Ramos (cell line): ENCODE data around the gene KRT85.

Source experiments
- in situ Hi-C: fragments of 300-500 bp; cut with MboI; formaldehyde crosslinking; loops from one replicate; pipeline ENCODE4 v1.14.3; 2022; ENCODE audit warnings: low sequenced_read_pairs; ENCODE audit not compliant: unreplicated experiment

KRT85 gene

GRCh38 chr12:52369809-52370208 is 2.5 kb upstream of the KRT85 start:
- in situ Hi-C loops: loop anchor here (10.0 kb wide), 1 partner anchor 505 kb away; no protein-coding TSS in a partner anchor

GRCh38 chr12:52369211-52369610 is 1.9 kb upstream of the KRT85 start:
- in situ Hi-C loops: no loop called here

- in situ Hi-C loops: no loop called here
These were observed 1.2 kb upstream of the KRT85 start for GRCh38 chr12:52368508-52368907.

- in situ Hi-C loops: no loop called here
These were observed 595 bp upstream of the KRT85 start for GRCh38 chr12:52367876-52368275.

DNA sequence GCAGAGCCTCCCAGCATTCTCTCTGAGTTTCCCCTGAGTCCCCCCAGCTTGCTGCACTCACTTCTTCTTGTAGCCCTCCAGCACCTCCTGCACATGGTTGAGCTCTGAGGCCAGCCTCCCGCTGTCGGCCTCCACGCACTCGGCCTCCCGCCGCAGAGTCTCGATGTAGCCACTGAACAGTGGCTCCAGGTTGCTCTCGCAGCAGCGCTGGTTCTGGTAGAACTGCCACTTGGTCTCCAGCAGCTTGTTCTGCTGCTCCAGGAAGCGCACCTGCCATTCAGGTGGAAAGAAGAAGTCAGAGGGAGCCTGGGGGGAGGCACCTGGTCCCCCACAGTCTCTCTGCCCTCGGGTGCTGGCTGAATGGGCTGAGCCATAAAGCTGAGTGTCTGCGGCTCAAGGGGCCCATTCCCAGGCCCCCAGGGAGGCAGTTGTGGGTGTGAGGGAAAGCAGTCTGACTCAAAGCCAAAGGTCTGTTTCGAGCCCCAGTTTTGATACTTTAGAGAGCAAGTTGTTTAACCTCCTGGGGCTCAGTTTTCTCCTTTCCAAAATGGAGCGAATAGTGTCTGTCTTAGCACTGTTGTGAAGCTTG is 2.3 kb downstream of the KRT85 start:
- in situ Hi-C loops: no loop called here

GRCh38 chr12:52364061-52364460 is 3.2 kb downstream of the KRT85 start:
- in situ Hi-C loops: no loop called here

- in situ Hi-C loops: no loop called here
These were observed 4.1 kb downstream of the KRT85 start for GRCh38 chr12:52363111-52363679.

DNA sequence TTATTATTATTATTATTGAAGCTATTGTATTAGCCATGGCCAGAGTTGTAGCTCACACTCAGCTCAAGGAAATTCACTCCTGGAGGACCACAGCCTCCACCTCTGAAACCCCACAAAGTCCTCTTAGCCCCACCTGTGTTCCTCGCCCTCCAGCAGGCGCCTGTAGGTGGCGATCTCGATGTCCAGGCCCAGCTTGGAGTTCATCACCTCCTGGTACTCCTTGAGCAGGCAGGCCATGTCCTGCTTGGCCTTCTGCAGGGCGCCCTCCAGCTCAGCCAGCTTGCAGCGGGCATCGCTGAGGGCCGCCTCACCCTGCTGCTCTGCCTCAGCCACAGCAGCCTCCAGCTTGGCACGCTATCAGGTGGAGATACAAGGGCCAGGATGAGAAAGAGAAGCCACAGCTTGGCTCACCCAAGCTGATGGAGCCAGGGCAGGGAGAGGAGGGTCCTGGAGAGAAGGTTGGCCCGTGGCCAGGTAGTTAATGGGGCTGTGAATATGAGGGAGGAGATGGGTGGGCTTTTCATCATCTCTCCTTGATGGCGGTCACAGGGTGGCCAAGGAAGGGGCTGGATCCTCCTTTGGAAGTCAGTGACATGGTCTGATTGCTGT is 5.1 kb downstream of the KRT85 start:
- in situ Hi-C loops: no loop called here

GRCh38 chr12:52361553-52361952 is 5.7 kb downstream of the KRT85 start:
- in situ Hi-C loops: no loop called here

- in situ Hi-C loops: no loop called here
These were observed 6.5 kb downstream of the KRT85 start for GRCh38 chr12:52360663-52361271.

GRCh38 chr12:52360106-52360662 is 7.1 kb downstream of the KRT85 start:
- in situ Hi-C loops: no loop called here

DNA sequence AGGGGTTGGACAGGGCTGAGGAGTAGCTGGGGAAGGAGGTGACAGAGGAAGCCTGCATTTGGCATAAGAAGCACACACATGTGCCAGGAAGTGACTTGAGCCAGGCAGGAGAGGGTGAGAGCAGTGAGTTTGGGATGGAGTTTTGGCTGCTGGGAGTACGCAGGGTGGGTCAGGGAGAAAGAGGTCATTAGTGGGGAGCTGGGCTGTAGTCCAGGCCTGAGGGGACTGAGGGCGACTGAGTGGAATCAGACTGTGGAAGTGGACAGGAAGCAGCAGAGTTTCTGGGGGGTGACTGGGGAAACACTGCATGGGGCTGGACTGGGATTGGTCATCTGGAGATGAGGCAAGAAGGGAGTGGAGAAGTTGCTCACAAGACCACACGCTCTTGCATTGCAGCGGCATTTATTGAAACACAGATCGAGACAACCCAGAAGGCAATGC is 7.6 kb downstream of the KRT85 start:
- in situ Hi-C loops: no loop called here

- in situ Hi-C loops: no loop called here
These were observed 8.5 kb downstream of the KRT85 start for GRCh38 chr12:52358575-52359350.

- in situ Hi-C loops: no loop called here
These were observed 10.3 kb downstream of the KRT85 start for GRCh38 chr12:52356762-52357580.

- in situ Hi-C loops: no loop called here
These were observed 11.1 kb downstream of the KRT85 start for GRCh38 chr12:52356031-52356761.

- in situ Hi-C loops: no loop called here
These were observed 12.1 kb downstream of the KRT85 start for GRCh38 chr12:52355176-52355575.

GRCh38 chr12:52354200-52354599 is 13.1 kb downstream of the KRT85 start:
- in situ Hi-C loops: no loop called here

DNA sequence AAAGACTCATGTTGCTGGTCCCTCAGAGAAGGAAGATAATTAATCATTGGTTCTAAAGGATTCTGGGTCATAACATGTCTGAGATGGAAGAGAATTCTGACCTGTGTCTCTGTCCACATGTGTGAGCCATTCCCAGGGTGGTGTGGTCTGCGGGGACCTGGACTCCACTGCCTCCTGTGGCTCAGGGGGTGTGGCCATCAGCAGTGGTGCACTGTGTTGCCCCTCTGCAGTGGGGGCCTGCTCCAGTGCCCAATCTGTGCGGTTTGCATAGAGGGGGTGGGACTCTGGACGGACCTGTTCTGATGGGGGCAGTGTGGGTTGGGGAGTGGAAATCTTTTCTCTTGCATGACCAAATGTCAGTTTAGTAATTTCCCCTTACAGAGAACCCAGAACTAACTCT is 13.5 kb downstream of the KRT85 start:
- in situ Hi-C loops: no loop called here

DNA sequence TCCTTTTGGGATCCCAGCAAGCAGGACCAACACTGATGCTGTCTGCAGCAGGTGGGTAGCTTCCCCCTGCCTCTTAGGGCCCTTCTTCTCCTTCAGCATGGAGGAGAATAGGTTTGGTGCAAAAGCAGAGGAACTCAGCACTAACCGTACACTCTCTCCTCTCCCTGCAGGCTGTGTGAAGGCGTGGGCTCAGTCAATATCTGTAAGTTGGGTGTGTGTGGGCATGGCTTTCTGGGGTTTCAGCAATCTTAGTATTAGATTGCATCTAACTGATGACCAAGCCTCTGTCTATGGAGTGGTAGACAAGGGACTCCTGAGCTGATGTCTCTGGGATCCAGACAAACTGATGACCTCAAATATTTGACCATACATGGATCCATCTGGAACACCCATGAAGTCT is 14.3 kb downstream of the KRT85 start:
- in situ Hi-C loops: no loop called here
